HG03460 (cell line): Measurements from ENCODE around the gene DCDC1.

ENCODE experiments used
- ATAC-seq: cut with Tn5 transposase; IDR thresholded peaks from one replicate; pipeline ENCODE4 v1.9.1; 2021; ENCODE audit not compliant: unreplicated experiment

Gene DCDC1, protein sequence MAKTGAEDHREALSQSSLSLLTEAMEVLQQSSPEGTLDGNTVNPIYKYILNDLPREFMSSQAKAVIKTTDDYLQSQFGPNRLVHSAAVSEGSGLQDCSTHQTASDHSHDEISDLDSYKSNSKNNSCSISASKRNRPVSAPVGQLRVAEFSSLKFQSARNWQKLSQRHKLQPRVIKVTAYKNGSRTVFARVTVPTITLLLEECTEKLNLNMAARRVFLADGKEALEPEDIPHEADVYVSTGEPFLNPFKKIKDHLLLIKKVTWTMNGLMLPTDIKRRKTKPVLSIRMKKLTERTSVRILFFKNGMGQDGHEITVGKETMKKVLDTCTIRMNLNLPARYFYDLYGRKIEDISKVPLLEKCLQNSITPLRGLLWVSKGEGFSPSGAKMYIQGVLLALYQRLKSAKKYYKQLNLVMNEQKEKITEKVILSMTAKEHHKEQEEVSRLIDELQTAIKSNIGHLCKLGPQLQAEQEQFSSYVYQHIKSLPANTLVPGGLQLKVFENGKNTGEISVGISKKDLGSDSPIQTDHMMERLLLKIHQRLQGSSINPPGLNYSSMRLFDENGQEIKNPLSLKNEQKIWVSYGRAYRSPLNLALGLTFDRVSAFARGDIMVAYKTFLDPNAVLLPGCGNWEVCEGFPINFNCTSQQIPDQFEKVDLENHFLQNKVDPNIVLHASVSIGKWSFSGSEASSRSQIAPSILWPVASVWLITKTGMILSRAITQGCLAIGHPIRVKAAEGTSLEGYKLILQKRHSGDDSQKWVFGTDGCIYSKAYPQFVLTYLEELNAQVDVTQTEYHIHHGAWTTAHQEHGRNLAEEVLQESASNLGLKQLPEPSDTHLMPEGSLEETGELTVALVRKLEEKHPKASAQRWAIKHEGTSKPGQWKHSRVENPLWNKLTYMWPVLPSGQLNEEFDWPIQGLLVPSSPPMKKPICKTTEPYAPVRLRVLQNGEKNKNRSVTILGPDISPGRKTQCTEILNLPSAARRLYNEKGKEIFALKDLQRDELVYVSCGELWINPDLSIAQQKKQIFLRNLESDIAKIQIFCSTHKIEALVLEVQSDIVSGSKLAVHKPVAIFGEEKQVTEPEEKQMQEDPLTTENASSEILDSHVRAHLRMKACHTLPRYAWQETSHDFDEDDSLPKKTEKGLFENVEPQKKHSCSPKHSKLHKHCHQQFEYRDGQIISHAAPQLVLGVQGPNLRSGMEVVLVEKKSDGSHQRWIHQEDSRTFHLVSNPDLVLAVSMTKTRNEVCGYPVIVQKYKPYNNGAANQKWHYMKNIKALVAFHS (N-terminal part only)

GRCh38 chr11:31369348-31370329 is at the start of gene DCDC1, which contains the start of gene DNAJC24:
DCDC1 (minus strand) TSS chr11:31369739; CDS start chr11:31328280, 41,459 bp downstream.
DNAJC24 (plus strand) TSS chr11:31369860; CDS start chr11:31370749, 889 bp downstream.
- ATAC-seq = peak; percentile 99

GRCh38 chr11:31419138-31419537 is 49.6 kb upstream of the DCDC1 start:
- ATAC-seq = no peak

DNA sequence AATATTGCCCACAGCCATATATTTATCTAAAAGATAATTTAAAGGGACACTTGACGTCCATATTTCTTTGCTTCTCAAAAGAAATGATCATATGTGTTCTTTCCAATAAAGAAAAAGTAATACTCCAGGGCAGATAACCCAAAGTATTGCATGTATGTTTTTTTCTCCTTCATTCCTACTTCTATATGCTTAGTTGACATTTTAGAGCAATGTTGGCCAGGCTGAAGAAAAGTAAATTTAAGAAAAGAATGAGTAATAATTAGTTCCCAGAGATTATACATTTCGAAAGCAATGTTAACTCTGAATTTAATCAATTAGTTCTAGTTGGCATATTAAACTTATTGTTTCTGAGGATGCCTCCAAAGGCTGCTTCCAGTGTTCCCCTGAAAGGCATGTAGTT is 48.3 kb upstream of the DCDC1 start:
- no peak for ATAC-seq

DNA sequence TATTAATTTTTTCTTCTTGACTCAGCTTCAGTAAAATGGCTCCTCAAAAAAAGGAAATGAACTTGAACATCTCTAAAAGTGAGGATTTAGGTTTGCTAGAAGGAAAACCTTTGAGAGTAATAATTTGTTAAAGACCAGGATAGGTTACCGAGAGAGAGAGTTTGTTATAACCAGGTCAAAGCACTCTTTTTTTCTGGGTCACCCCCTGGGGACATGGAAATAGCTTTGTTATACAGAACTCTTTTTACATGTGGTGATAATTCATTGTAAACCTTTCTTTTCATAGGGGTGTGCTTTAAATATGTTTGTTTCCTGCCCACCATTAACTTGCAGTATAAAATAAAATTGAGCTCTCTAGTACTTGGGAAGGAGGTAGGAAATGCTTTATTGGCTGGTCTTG is 47.8 kb upstream of the DCDC1 start:
- ATAC-seq = no peak

DNA sequence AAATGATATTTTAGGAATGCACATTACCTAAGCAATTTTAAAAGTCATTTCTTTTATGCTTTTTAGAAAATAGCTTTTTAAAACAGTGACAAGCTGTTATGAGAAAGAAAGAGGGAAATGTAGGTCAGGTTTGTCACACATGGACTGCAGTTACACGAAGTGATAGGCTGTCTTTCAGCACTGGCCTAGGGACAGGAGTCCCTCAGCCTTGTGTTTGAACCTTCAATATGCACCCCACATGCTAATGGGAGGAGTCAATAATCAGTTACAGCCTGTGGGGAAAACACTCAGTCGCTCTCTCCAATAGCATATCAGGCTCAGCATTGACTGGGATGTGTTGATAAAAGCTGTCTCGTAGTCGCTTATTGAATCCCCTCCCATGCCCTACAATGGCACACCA is 45.9 kb upstream of the DCDC1 start:
- no peak for ATAC-seq

DNA sequence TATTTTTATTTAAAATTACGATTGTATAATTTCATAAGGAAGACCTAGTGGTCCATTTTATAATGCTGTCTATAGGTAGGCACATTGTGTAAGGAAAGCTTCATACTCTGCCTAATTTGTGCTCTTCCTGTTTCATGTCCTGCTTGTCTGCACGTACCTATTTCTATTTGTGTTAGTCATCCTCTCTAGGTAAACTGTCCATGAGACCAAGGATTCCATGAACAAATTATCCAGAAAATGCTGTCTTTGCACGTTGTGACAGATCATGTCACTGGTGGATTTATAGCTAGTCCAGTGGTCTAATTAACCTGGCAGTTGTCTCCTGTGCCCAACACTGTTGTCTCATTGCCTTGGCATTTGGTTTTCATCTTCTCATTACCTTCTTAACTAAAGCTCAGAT is 44.8 kb upstream of the DCDC1 start:
- no peak for ATAC-seq

DNA sequence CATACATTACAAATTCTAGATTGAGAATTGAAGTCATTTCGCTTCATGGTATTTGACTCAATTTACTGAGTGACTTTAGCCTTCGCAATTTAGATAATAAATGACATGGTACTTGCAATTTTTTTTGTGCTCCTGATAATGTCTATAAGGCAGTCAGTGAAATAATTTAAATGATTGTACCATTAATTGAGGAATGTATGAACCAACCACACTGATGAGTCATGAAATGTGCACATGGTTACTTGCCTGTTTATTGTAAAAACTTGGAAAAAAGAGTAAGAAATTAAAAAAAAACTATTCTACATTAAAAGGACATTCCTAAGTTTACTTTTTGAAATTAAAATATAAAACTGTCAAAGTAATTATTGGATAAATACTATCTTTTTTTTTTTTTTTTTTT is 43.4 kb upstream of the DCDC1 start:
- ATAC-seq = no peak

DNA sequence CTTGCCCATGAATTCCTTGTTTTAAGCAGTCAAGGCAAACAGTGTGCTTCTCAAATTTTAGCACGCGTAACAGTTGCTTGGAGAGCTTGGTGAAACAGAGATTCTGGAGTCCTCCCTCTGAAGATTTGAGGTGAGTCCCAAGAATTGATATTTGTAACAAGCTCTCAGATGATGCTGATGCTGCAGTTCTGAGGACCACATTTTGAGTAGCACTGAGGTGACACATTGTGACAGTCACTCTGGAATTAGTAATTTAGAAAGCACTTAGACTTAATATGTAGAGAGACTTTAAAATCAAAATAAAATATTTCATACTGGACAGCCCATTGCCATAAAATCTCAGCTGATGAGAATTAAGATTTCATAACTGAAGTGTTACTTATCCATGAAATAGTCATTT is 38.7 kb upstream of the DCDC1 start:
- ATAC-seq = no peak

GRCh38 chr11:31404614-31405013 is 35.1 kb upstream of the DCDC1 start:
- no peak for ATAC-seq

GRCh38 chr11:31397239-31397834 is 27.8 kb upstream of the DCDC1 start:
- ATAC-seq = no peak

DNA sequence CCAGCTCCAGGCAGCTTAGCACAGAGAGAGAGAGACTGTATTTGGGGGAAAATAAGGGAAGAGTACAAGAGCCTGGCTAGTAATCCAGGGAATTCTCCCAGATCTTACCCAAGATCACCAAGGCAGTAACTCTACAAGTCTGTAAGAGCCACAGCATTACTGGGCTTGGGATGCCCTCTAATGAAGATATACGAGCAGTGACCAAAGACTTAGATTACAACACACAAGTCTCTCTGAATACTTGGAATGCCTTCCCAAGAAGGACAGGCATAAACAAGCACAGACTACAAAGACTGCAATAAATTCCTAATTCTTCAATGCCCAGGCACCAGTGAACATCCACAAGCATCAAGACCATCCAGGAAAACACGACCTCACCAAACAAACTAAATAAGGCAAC is 17.8 kb upstream of the DCDC1 start:
- ATAC-seq = no peak

DNA sequence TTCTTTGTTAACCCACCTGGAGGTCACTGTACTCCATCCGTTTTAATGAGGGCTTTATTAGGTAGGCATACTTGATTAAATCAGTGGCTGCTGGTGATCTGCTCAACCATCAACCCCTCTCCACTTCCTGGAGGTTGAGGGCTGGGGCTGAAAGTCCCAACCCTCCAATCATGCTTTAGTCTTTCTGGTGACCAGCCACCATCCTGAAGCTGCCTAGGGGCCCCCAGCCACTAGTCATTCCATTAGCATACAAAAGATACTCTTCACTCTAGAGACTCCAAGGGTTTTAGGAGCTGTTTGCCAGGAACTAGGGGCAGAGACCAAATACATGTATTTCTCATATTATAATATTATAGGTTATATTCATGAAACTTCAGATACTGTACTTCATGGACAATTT is 13.6 kb upstream of the DCDC1 start:
- no peak for ATAC-seq

DNA sequence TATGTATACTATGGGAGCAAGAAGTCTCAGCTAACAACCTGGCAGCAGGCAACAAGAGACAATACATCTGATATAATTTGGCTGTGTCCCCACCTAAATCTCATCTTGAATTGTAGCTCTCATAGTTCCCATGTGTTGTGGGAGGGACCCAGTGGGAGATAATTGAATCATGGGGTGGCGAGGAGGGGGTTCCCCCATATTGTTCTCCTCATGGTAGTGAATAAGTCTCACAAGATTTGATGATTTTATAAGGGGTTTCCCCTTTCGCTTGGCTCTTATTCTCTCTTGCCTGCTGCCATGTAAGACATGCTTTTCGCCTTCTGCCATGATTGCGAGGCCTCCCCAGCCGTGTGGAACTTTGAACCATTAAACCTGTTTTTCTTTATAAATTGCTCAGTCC is 6.3 kb upstream of the DCDC1 start:
- no peak for ATAC-seq

GRCh38 chr11:31366795-31367194 is 2.7 kb downstream of the DCDC1 start:
- ATAC-seq = no peak

DNA sequence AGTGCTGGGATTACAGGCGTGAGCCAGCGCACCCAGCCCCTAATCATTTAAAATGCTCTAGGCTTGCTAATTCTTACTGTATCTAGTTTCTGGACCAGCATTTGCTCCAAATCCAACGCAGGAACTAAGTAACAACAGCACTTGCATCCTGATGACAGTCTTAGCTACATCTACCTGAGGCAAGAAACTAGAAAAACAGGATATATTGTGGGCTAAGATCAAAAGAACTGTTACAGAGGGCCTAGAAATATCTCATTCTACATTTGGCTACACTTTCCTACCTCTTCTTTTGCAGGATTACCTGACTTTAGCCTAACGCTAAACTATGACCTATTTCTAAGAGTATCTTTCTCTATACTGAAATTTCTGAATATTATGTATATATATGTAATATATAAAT is 7.8 kb downstream of the DCDC1 start:
- no peak for ATAC-seq

GRCh38 chr11:31355817-31356216 is 13.7 kb downstream of the DCDC1 start:
- no peak for ATAC-seq

DNA sequence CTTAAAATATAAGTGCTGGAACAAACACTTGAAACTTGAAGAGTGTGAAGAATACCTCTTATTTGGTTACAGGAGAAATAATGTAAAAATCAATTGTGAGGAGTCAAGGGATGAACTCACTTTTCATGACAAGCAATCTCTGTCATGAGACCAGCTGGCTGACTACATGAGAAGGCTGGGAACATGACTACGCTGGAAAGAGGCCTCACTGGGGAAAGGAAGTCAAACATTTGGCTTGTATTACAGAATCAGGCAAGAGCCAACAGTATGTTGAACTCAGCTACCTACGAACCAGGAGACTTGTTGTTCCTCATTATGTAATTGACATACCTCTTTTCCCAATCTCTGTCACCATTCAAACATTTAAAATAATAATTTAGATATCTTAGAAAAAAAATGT is 14.4 kb downstream of the DCDC1 start:
- ATAC-seq = no peak

- ATAC-seq = no peak
Observed at GRCh38 chr11:31351168-31351567, 18.4 kb downstream of the DCDC1 start.

- ATAC-seq = no peak
Observed at GRCh38 chr11:31340903-31341572, 28.5 kb downstream of the DCDC1 start.
